H1 (cell line): ENCODE results near the gene TNRC6A.

ENCODE experiments used
- EGR1 ChIP-seq: IDR thresholded peaks from 2 replicates; pipeline ENCODE4 v1.6.1; 2011; ENCODE audit warnings: low read depth, low read length, borderline replicate concordance
- HDAC2 ChIP-seq, 2 experiments: fragments of 300-600 bp in 1 of 2; sonication (generic) in 1 of 2; IDR thresholded peaks; 2 replicates each; pipeline ENCODE4 v1.6.1; 2011 to 2012; ENCODE audit warnings: low read depth in 2 of 2, low read length in 2 of 2, mild to moderate bottlenecking in 2 of 2, moderate library complexity in 2 of 2, borderline replicate concordance in 1 of 2, inconsistent platforms in 1 of 2
- SP1 ChIP-seq: IDR thresholded peaks from 2 replicates; pipeline ENCODE4 v1.6.1; 2011; ENCODE audit warnings: low read depth, low read length
- TF ChIP-seq, protein P1 (sequence below): IDR thresholded peaks from 2 replicates; pipeline ENCODE4 v1.6.1; 2011; ENCODE audit warnings: low read length, improper control_type of control experiment

DNA sequence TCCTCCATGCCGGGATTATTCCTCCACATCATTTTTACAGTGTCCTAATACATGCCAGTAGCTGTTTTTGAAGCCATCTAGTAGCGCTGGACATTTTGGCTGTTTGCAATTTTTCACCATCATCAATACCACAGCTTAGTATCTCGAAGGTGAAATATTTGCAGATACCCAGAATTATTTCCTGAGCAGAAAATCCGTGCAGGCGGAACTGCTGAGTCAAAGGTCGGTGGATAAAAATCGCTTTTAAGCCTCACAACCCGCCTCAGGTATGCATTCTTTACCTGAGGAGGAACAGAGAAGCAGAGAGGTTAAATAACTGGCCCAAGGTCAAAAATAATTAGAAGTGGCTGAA is 584 bp upstream of the TNRC6A start:
- TF ChIP-seq EGR1 (no peak), SP1 (no peak), HDAC2 (IDR thresholded peaks at IDR 0.05; ENCODE audit: borderline replicate concordance in 1 of 2, low read depth in 2 of 2, low read length in 2 of 2) (no peak)
- TF ChIP-seq, protein P1, sequence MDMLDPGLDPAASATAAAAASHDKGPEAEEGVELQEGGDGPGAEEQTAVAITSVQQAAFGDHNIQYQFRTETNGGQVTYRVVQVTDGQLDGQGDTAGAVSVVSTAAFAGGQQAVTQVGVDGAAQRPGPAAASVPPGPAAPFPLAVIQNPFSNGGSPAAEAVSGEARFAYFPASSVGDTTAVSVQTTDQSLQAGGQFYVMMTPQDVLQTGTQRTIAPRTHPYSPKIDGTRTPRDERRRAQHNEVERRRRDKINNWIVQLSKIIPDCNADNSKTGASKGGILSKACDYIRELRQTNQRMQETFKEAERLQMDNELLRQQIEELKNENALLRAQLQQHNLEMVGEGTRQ = no peak
